ENCODE data around the gene TFAP2E.
"Not testable (repeated sequence)": the region's sequence is repeated elsewhere in the genome, so short reads cannot be mapped to it uniquely, and the experiment has no call there.

The TFAP2E gene

DNA sequence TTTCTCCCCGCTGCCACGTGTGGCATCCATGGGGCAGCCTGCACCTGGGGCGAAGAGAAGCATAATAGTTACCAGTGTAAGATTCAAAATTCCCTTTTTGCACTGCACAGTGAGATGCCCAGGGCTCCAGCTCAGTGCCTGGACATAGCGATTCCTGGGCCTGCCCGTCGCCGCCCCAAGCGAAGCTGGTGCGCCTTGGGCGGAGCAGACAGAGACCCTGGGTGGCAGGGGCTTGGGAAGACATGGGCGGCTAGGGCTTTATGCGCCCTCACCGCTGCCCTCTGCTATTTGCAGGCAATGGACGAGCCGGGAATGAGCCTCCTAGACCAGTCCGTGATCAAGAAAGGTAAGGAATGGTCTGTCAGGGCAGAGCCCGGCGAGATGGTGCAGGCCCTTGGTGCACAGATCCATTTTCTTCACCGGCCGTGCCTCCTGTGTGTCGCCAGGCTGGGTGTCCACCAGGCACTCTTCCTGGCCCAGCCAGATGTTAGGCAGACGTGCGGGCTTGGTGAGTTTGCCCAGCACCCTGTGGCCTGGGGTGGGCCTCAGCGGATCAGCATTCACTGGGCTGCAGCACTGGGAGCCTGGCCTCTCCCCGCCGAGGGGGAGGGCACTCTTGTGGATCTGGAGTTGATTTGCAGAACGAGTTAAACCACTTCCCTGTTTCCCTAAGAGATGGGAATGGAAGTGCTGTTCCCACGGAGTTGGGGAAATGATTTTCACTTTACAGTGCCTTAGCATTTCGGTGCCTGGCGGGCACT, 1.7 kb downstream of the TFAP2E start:
- no peak for DNase-seq

- no peak for DNase-seq
Measured at GRCh38 chr1:35575416-35575958, 2.4 kb downstream of the TFAP2E start.

DNA sequence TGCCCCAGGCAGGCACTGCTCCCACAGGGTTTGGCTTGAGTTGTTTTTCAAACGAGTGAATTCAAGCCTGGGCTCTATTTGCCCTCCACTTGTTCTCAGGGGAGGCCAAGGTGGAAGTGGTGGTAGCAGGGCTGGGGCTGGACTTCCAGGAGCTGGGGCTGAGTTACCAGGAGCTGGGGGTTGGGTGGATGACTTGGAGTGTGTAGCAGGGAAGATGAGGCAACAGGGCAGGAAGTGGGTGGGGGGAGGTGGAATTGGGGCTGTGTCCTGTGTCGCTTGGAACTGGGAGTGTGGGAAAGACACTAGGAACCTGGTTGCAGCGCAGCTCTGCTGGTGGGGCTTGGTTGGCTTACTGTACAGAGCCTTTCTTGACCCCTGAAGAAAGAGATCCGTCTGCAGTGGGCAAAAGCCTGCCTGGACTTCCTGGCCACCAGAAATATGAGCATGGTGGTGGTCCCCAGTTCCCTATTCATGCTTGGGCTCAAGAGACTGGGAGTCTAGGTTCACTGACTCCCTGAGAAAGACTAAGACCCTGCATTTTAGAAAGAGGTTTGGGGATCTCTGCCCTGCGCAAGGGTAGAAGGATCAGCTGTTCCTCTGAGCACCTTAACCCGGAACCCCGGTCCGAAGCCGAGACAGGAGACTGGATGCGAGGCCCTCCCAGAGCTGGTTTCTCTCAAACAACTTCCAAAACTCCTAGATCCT, 3.1 kb downstream of the TFAP2E start:
- DNase-seq, result no peak

- not testable (repeated sequence) for DNase-seq
Measured at GRCh38 chr1:35576766-35577070, 3.6 kb downstream of the TFAP2E start.

- DNase-seq, result peak; percentile 68
Measured at GRCh38 chr1:35577071-35577998, 4.2 kb downstream of the TFAP2E start.

GRCh38 chr1:35580949-35581388, 7.9 kb downstream of the TFAP2E start:
- DNase-seq, result no peak

DNA sequence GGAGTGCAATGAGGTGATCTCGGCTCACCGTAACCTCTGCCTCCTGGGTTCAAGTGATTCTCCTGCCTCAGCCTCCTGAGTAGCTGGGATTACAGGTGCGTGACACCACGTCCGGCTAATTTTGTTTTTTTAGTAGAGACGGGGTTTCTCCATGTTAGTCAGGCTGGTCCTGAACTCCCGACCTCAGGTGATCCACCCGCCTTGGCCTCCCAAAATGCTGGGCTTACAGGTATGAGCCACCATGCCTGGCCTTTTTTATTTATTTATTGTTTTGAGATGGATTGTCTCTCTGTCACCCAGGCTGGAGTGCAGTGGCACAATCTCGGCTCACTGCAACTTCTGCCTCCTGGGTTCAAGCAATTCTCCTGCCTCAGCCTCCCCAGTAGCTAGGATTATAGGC, 8.5 kb downstream of the TFAP2E start:
- not testable (repeated sequence) for DNase-seq

GRCh38 chr1:35585281-35585680, 12.2 kb downstream of the TFAP2E start:
- no peak for DNase-seq

GRCh38 chr1:35585805-35586204, 12.7 kb downstream of the TFAP2E start:
- not testable (repeated sequence) for DNase-seq

GRCh38 chr1:35586808-35587207, 13.7 kb downstream of the TFAP2E start:
- no peak for DNase-seq

- no peak for DNase-seq
Measured at GRCh38 chr1:35587736-35588135, 14.6 kb downstream of the TFAP2E start.

DNA sequence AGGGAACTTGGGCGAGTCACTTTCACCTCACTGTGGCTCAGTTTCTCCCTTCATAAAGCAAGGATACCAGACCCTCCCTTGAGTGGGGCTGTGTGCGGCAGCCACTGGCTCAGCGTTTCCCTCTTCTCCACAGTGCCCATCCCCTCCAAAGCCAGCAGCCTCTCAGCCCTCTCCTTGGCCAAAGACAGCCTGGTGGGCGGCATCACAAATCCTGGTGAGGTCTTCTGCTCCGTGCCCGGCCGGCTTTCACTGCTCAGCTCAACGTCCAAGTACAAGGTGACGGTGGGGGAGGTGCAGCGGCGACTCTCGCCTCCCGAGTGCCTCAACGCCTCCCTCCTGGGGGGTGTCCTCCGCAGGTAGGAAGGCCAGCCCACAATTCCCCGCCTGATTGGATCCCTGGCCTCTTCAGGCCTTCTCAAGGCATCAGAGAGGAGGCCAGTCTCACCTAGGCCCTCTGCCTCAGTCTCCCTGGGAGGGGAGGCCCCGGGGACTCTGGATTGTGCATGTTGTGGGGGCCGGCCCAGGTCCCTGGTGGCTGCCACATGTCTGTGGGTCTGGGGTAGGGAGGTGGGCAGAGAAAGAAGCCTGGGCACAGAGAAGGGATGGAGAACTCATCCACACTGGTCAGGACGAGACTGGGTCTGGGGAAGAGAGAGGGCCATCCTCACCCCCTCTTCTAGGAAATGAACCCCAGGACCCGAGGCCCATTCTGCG, 15.2 kb downstream of the TFAP2E start:
- no peak for DNase-seq

GRCh38 chr1:35589516-35590427, 16.7 kb downstream of the TFAP2E start:
- DNase-seq, result no peak

DNA sequence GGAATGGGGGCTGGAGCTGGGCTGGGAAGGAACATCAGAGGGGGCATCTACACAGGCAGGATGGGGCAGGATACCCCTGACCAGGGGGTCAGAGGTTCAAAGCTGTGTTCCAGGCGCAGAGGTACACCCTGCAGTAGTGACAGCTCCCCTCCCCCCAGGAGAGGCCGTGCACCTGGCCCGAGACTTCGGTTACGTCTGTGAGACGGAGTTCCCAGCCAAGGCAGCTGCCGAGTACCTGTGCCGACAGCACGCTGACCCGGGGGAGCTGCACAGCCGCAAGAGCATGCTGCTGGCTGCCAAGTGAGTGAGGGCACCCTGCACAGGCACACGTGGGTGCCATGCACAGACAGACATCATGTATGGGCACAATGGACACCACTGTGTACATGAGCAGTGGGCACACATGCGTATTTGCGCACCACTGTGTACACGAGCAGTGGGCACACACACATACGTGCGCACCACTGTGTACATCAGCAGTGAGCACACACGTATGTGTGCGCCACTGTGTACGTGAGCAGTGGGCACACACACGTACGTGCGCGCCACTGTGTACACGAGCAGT, 17.4 kb downstream of the TFAP2E start:
- no peak for DNase-seq

GRCh38 chr1:35591211-35591610, 18.1 kb downstream of the TFAP2E start:
- no peak for DNase-seq

GRCh38 chr1:35592991-35593769, 20.1 kb downstream of the TFAP2E start:
- DNase-seq, result no peak

DNA sequence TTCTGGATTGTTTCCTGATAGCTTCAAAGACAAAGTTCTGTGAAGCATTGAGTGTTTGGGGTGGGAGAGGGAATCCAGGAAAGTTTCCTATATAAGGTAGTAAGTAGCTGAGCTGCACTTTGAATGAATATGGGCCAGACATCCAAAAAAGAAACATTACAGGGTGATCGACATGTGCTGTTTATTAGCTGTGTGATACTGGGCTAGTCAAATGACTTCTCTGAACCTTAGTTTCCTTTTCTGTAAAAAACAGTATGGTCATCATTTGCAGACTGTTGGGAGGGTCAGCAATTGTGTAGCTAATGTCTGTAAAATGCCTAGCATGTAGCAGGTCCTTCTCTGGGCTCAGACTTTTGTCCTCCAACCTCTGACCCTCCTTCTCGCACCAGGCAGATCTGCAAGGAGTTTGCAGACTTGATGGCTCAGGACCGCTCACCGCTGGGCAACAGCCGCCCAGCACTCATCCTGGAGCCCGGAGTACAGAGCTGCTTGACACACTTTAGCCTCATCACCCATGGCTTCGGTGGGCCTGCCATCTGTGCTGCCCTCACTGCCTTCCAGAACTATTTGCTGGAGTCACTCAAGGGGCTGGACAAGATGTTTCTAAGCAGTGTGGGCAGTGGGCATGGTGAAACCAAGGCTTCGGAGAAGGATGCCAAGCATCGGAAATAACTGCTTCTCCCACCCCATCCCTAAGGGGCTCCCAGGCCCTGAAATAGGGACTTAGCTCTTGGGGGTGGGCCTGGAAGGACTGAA, 21.1 kb downstream of the TFAP2E start:
- no peak for DNase-seq

- no peak for DNase-seq
Measured at GRCh38 chr1:35595684-35596083, 22.6 kb downstream of the TFAP2E start.

DNA sequence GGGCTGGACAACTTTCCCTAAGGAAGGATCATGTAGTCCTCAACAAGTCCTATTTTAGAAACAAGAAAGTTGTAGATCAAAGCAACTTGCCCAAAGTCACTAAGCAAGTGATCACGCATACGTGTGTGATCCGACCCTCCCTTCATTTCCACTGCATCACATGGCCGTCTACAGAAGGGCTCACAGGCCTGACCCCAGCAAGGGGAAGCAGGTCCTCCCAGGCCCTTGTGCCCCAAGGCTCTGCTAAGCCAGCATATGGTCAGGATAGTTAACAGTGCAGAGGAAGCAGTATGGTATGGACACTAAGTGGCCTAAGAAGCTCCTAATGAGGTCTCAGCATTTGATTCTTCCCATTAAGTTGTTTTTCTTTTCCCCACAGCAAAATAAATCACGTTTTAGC, 24.8 kb downstream of the TFAP2E start:
- DNase-seq, result no peak

Data from activated CD4-positive, alpha-beta T cell treated with anti-CD3 and anti-CD28 coated beads for 48 hours (primary cell).